Keratinocyte (primary cell): ENCODE measurements around the gene RGPD8. TPM values are rescaled to one million over a fixed set of nuclear protein-coding genes. Genes with fewer than 3 reads are reported as not detected.
"Not testable (repeated sequence)": the region's sequence is repeated elsewhere in the genome, so short reads cannot be mapped to it uniquely, and the experiment has no call there.

ENCODE experiments used
- DNase-seq: peaks from one replicate; pipeline ENCODE4 v3.0.0-alpha.2; 2011; ENCODE audit warnings: low read depth, missing footprints, low spot score
- FAIRE-seq: peaks from 2 replicates; lab custom pipeline; 2011; peaks lifted over from hg19 to GRCh38; lab: Jason Lieb, UNC
- H2AFZ ChIP-seq: 2 replicates; pipeline ENCODE4 v1.6.0; 2012; ENCODE audit warnings: low read length, control low read depth, inconsistent platforms; ENCODE audit not compliant: control insufficient read depth
- H3K27ac ChIP-seq: 2 replicates; pipeline ENCODE4 v1.5.1; 2011; ENCODE audit warnings: low read length; ENCODE audit not compliant: control insufficient read depth, insufficient read depth
- H3K27me3 ChIP-seq: 3 replicates; pipeline ENCODE4 v1.6.0; 2011; ENCODE audit warnings: low read length; ENCODE audit not compliant: control insufficient read depth, insufficient read depth; ENCODE audit errors: extremely low read depth
- H3K36me3 ChIP-seq, 2 experiments: 2 replicates in 1 of 2; 3 replicates in 1 of 2; pipeline ENCODE4 v1.5.1; 2011; ENCODE audit warnings: low read length in 2 of 2, mild to moderate bottlenecking in 1 of 2; ENCODE audit not compliant: control insufficient read depth in 2 of 2, insufficient read depth in 2 of 2; ENCODE audit errors: extremely low read depth in 1 of 2
- H3K4me1 ChIP-seq: 3 replicates; pipeline ENCODE4 v1.5.1; 2011; ENCODE audit warnings: low read length; ENCODE audit not compliant: control insufficient read depth, insufficient read depth; ENCODE audit errors: extremely low read depth
- H3K4me2 ChIP-seq: 3 replicates; pipeline ENCODE4 v1.6.0; 2011; ENCODE audit warnings: low read depth, low read length; ENCODE audit not compliant: control insufficient read depth, insufficient read depth; ENCODE audit errors: extremely low read depth
- H3K4me3 ChIP-seq, 3 experiments: fragments of 200-600 bp in 1 of 3; sonication (generic) in 1 of 3; 2 replicates in 2 of 3; 3 replicates in 1 of 3; pipeline ENCODE4 v1.5.1; 2011 to 2016; ENCODE audit warnings: low read length in 3 of 3, mild to moderate bottlenecking in 3 of 3, control low read depth in 2 of 3, inconsistent platforms in 1 of 3, low read depth in 1 of 3, mixed read lengths in 1 of 3, mixed run types in 1 of 3, moderate library complexity in 1 of 3; ENCODE audit not compliant: control insufficient read depth in 2 of 3, insufficient read depth in 2 of 3; ENCODE audit errors: extremely low read depth in 1 of 3
- H3K79me2 ChIP-seq: 2 replicates; pipeline ENCODE4 v1.6.0; 2012; ENCODE audit warnings: low read length; ENCODE audit not compliant: control insufficient read depth, insufficient read depth
- H3K9ac ChIP-seq: 3 replicates; pipeline ENCODE4 v1.6.0; 2011; ENCODE audit warnings: low read length; ENCODE audit not compliant: control insufficient read depth, insufficient read depth; ENCODE audit errors: extremely low read depth
- H3K9me1 ChIP-seq: 3 replicates; pipeline ENCODE4 v1.6.0; 2011; ENCODE audit warnings: low read length; ENCODE audit not compliant: control insufficient read depth, insufficient read depth; ENCODE audit errors: extremely low read depth
- H3K9me3 ChIP-seq: 2 replicates; pipeline ENCODE4 v1.5.1; 2012; ENCODE audit warnings: low read depth, low read length; ENCODE audit not compliant: control insufficient read depth
- H4K20me1 ChIP-seq: 3 replicates; pipeline ENCODE4 v1.6.0; 2011; ENCODE audit warnings: low read length; ENCODE audit not compliant: control insufficient read depth, insufficient read depth; ENCODE audit errors: extremely low read depth
- EZH2 ChIP-seq: IDR thresholded peaks from one replicate; pipeline ENCODE4 v1.6.1; 2012; ENCODE audit warnings: inconsistent platforms, mild to moderate bottlenecking, low read length, moderate library complexity
- dilution Hi-C: fragments of 300-500 bp; cut with MboI; formaldehyde crosslinking; loops from one replicate; pipeline ENCODE4 v1.7.0; 2020; ENCODE audit warnings: low sequenced_read_pairs; ENCODE audit not compliant: extremely low pct_ligation_motif_present
- polyA minus RNA-seq, 3 experiments: library from RNA; depleted of rRNA, polyadenylated mRNA; stranded (reverse); fragments of >200 nt; gene quantifications; 1 replicate in 1 of 3; 2 replicates in 1 of 3; 3 replicates in 1 of 3; pipeline ENCODE4 v1.2.3, GENCODE V29; 2011
- polyA plus RNA-seq, 5 experiments: library from polyadenylated mRNA; depleted of rRNA in 3 of 5; stranded (reverse) in 3 of 5; stranded (forward) in 1 of 5; unstranded in 1 of 5; fragments of >200 nt; gene quantifications; 1 replicate in 1 of 5; 2 replicates in 3 of 5; 3 replicates in 1 of 5; pipeline versions ENCODE4 v1.2.1 to v1.2.3, GENCODE V29; 2011 to 2012; ENCODE audit warnings: missing spikeins in 2 of 5, low read depth in 1 of 5, low replicate concordance in 1 of 5
- TF ChIP-seq, protein P1 (sequence below), 3 experiments: IDR thresholded peaks in 1 of 3; conservative IDR thresholded peaks in 1 of 3; optimal IDR thresholded peaks in 1 of 3; 2 replicates in 2 of 3; 3 replicates in 1 of 3; pipeline versions ENCODE3 to v1.5.1; 2011; ENCODE audit warnings: low read length in 3 of 3, mild to moderate bottlenecking in 3 of 3, moderate library complexity in 2 of 3, control low read depth in 1 of 3, inconsistent platforms in 1 of 3; ENCODE audit not compliant: insufficient read depth in 2 of 3; ENCODE audit errors: extremely low read depth in 1 of 3

Gene RGPD8
- polyA plus RNA-seq (1.7 to 2.4 TPM (median 1.8 TPM) in 3 replicates), polyA minus RNA-seq (7.3 to 15.7 TPM in 2 of 3 replicates, not detected in the other)
- polyA plus RNA-seq (2011; ENCODE audit: low read depth) = 4.3 TPM
- polyA plus RNA-seq (2011; cell fraction: cytosol; rRNA removed) = 0.53 and 1.1 TPM in 2 replicates
- 7.9 and 10.0 TPM in 2 replicates for polyA plus RNA-seq (2011; cell fraction: nucleus; rRNA removed)
- polyA plus RNA-seq (2012; ENCODE audit: low replicate concordance) = 1.3 and 1.9 TPM in 2 replicates
- 2.9 TPM for polyA minus RNA-seq (2011; cell fraction: cytosol; rRNA and poly(A)+ RNA removed)
- 12.5 and 23.0 TPM in 2 replicates for polyA minus RNA-seq (2011; cell fraction: nucleus; rRNA and poly(A)+ RNA removed)

DNA sequence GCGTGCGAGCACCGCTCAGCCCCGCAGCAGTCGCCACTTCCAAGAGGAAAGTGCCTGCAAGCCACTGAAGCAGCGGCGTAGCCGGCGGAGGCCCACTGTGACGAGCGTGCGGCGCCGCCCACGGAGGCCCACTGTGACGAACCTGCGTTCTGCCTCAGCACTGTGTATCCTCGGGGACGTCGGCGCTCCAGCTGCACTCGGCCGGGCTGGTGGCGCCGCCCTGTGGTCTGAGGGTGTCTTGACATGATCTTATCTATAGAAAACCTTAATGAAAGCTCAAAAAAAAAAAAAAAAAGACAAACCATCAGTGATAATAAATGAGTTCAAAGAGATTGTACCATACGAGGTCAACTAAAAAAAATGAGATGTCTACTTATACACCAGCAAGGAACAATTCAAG lies at the start of gene RGPD8:
TSS of gene RGPD8 (minus strand) at position 166 of the 400 bp plus-strand sequence. CDS start 192 bp downstream, outside the sequence.
- H3K9me3 ChIP-seq, H3K4me2 ChIP-seq, H3K9me1 ChIP-seq, H2AFZ ChIP-seq, H3K4me1 ChIP-seq, H3K36me3 ChIP-seq, H3K79me2 ChIP-seq, H3K27me3 ChIP-seq, dilution Hi-C loops, H3K27ac ChIP-seq, H4K20me1 ChIP-seq, FAIRE-seq: not testable (repeated sequence)
- TF ChIP-seq, protein P1, sequence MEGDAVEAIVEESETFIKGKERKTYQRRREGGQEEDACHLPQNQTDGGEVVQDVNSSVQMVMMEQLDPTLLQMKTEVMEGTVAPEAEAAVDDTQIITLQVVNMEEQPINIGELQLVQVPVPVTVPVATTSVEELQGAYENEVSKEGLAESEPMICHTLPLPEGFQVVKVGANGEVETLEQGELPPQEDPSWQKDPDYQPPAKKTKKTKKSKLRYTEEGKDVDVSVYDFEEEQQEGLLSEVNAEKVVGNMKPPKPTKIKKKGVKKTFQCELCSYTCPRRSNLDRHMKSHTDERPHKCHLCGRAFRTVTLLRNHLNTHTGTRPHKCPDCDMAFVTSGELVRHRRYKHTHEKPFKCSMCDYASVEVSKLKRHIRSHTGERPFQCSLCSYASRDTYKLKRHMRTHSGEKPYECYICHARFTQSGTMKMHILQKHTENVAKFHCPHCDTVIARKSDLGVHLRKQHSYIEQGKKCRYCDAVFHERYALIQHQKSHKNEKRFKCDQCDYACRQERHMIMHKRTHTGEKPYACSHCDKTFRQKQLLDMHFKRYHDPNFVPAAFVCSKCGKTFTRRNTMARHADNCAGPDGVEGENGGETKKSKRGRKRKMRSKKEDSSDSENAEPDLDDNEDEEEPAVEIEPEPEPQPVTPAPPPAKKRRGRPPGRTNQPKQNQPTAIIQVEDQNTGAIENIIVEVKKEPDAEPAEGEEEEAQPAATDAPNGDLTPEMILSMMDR (optimal IDR thresholded peaks at IDR 0.05 in 1 of 3, IDR thresholded peaks at IDR 0.05 in 1 of 3, conservative IDR thresholded peaks at IDR 0.05 in 1 of 3; ENCODE audit: extremely low read depth in 1 of 3, insufficient read depth in 2 of 3, low read length in 3 of 3) = peak in 1 of 3 experiments; percentile 38
- H3K4me3 ChIP-seq = peak within 1 kb of the TSS; percentile 22 to 57 (median 48)
- H3K9ac ChIP-seq = peak within 1 kb of the TSS; percentile 37
- peak; percentile 2 for DNase-seq

DNA sequence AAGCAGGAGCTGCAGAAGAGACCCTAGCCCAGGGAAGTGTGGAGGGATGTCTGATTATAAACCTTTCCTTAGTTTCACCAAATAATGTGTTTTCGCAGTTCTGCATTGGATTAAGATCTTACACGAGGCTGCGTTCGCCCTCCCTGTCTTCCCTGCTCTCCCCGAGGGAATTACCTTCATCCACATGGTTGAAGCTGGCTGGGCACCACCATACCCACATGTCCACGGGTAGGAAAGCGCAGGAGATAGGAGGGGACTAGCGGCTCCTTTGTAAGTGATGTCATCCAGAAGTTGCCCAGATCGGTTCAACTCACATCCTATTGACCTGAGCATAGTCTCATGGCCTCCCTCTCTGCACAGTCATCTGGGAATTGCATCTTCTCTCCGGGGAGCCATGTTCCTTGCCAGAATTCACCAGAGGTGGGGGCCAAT lies 49.6 kb upstream of the RGPD8 start:
- Histone ChIP-seq H2AFZ (peak overlapping the region; percentile 88), H4K20me1 (no peaks in the 10 kb centered on the region), H3K4me1 (peaks cover 16% of the 10 kb centered on the region), H3K27me3 (no peaks in the 10 kb centered on the region), H3K9me1 (no peaks in the 10 kb centered on the region), H3K9ac (peak overlapping the region; percentile 82), H3K27ac (peak overlapping the region; percentile 70), H3K36me3 (peaks cover 11 to 14% of the 10 kb centered on the region in 2 experiments), H3K4me3 (peak overlapping the region; percentile 78 to 93 (median 83)), H3K79me2 (peaks cover 47% of the 10 kb centered on the region), H3K9me3 (no peaks in the 10 kb centered on the region), H3K4me2 (peak overlapping the region; percentile 99)
- FAIRE-seq (peak; percentile 59), DNase-seq (no peak)
- dilution Hi-C loops = no loop called here
- TF ChIP-seq, protein P1 (optimal IDR thresholded peaks at IDR 0.05 in 1 of 3, IDR thresholded peaks at IDR 0.05 in 1 of 3, conservative IDR thresholded peaks at IDR 0.05 in 1 of 3; ENCODE audit: extremely low read depth in 1 of 3, insufficient read depth in 2 of 3, low read length in 3 of 3) = no peak
- no peak for TF ChIP-seq EZH2
